ENCODE data around the gene ZNF593OS. TPM values are rescaled to one million over a fixed set of nuclear protein-coding genes. Genes with fewer than 3 reads are reported as not detected.

The ZNF593OS gene
- not detected in 2 replicates for total RNA-seq

DNA sequence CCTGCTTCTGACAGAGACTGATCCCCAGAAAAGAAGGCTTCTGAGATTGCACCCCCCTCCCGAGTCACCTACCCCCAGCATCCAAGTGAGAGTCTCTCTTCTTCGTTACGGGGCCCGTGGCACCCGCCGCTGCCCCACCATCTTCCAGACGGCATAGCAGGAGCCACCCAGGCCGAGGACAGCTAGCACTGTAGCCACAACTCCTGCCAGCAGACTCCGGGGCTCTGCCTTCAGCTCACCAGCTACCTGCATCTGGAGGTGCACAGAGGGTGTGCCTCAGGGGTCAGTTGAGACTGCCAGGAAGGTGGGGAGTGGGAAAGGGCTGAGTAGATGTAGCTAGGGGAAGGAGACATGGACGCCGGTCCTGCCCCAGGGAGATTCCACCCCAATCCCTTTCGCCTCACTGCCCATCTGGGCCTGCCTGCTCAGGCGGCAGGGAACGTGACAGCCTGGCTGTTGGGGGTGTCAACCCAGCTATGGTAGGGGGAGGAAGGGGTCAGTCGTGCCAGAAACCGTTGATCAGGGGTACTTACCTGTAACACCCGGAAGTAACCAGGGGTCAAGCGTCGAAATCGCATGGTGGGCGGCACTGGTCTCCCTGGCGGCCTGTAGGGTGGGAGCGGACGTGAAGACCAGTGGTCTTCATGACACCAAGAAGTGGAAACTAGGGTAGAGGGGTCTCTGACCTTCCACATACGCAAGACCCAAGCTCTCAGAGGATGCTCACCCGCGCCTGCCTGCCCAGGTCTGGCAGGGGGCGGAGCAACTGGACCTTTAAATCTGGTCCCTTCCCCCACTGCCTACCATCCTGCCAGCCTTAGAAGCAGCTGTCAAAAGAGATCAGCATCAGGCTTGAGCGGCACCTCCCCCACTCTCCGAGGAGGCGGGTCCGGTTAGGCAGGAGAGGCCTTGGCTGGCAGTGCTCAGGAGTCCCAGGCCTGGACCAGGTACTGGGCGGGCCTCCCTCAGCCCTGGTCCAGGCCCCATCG is at the start of gene ZNF593OS:
Gene ZNF593OS, minus strand, starts transcription at position 749 of the 989 bp plus-strand sequence. Its CDS starts 171 bp downstream, at position 578.

DNA sequence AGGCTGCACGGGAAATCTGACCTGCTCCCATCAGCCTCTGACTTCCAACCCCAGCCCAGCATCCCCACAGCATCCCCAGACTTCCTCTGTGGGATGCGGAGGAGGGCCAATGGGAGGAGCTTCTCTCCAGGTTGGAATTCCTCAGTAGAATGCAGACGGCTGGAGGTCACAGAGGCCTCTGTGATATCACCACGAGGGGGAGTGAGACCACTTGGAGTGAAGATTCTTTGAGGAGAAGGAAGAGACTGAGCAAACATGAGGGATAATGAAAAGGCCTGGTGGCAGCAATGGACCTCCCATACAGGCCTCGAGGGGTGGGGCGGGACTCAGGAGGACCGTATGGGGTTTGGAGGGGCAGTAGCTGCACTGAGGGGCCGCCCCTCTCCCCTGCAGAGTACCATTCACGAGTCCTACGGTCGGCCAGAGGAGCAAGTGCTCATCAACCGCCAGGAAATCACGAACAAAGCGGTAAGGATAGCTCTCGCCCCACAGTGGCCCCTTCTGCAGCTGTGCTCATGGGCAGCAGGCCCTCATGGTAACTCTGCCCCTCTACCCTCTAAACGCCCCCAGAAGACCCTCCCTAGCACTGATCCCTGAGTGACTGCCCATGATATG is 18.8 kb upstream of the ZNF593OS start, which contains the start of gene CATSPER4:
Gene CATSPER4, plus strand, starts transcription at position 230 of the 615 bp plus-strand sequence. Its CDS starts 26 bp downstream, at position 256.

DNA sequence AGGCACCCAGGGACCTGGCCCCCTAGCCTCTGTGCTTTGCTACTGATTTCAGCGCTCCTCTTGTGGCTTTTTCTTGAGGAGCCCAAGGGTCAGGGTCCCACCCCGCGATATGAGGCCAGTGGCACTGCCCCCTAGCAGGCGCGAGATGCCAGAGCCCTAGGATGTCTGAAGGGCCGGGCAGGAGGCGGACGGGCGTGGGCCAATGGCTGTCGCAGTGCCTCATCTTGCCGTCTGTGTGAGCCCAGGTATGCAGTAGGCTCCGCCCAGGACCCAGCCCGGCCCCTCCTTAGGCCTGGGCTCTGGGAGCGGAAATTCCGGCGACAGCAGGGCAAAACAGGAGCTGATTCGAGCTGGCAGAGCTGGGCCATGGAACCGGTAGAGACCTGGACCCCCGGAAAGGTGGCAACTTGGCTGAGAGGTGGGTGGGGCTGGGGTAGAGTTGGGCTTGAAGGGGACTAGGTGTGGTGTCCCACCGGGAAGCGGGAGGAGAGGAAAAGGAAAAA is 5.6 kb upstream of the ZNF593OS start, which contains the start of gene CNKSR1:
Gene CNKSR1, plus strand, starts transcription at position 310 of the 503 bp plus-strand sequence. Its CDS starts 57 bp downstream, at position 367.

DNA sequence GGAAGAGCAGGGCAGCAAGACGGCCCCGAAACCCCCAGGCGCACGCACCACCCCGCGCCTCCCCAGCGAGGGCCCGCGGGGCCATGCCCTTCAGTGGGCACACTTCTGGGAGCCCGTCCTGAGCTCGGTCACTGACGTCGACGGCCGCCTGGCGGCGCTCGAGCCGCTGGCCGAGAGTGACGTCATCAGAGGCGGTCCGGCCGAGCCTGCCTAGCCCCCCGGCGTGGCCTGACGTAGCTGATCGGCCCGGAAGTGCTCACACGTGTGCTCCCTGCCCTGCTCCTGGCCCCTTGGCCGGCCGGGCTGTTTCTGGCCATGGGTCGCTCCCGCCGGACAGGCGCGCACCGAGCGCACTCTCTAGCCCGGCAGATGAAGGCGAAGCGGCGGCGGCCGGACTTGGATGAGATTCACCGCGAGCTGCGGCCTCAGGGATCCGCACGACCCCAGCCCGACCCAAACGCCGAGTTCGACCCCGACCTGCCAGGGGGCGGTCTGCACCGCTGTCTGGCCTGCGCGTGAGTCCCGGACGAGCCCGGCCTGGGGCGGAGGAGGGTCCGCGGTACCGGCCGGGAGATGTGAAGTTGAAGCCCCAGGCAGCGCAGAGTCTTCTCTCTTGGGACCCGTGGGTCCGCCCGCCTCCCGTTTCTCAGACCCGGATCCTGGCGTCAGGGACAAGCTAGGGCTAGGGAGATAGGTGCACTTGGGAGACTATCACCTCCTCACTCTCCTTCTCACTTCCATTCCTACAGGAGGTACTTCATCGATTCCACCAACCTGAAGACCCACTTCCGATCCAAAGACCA is 1.8 kb downstream of the ZNF593OS start, which contains the start of gene ZNF593:
Gene ZNF593, plus strand, starts transcription at position 240 of the 803 bp plus-strand sequence. Its CDS starts 76 bp downstream, at position 316.

DNA sequence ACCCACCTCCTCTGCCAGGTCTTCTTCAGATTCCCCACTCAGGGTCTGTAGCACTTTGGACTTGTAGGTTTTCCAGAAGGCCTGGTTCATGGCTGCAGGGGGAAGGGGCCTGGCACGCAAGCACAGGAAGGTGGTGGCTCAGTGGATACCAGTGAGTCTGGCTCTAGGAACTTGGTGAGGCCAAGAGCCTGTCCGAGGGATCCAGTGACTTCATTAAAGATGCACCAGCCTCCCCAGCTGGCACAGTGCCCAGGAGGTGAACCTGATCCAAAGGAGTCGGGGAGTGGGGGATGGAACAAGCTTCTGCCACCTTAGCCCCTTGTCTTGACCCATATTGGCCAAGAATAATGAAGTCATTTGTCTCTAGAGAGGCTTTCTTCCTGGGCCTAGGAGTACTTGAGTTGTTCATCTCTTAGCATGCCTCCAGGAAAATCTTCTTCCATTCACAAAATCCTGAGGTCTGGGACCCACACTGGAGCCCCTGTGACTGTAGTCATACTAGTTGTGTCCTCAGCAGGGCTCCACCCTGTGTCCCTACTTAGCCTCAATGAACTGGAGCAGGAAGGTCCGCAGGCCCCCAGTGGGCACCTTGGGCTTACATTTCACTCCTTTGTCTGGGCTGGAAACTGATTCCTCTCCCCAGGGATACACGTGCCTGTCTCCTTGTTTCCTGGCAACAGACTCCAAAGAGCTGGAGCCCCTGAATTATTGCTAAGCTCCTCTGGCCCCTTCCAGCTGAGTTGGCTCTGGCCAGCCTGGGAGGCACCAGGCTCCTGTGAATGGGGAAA is 3.0 kb downstream of the ZNF593OS start, which contains the start of gene C1orf232:
Gene C1orf232, minus strand, starts transcription at position 554 of the 788 bp plus-strand sequence. Its CDS starts 464 bp downstream, at position 90.

DNA sequence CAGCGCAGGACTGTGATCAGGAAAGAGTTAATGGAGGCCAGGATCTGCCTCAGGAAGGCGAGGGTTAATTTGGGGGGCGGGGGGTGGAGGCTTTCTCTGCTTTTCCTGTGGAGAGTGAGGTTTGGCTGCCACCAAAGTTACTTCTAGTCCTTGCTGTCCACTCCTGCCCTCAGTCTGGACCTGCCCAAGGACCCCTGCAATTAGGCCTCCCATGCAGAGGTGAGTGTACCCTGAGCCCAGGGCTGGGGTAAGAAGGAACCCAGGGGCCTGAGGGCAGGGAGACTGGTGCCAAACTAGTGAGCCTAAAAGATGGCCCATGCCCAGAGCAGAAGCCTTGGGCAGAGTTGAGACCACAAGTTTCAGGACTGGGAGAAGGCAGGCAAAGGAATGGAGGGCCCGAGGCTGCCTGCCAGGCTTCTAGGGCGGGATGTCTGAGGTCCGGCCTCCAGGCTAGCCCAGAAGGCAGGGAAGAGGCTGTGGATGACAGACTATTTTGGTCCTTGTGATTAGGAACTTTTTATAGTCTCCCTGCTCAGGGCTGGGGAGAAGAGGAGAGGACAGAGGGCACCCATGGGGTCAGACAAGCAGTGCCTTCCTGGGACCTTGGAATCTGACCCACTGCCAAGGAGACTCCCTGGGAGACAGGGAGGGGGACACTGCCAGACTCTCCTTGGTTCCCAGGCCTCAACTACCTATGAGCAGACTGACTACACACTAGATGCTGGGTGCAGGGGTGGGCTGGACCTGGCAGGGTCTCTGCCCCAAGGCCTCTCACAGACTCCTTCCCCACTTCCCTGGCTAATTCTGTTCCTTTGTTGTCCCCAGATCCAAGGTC is 12.5 kb downstream of the ZNF593OS start, which contains the start of gene FAM110D:
Gene FAM110D, plus strand, starts transcription at position 172 of the 835 bp plus-strand sequence. CDS start 2,213 bp downstream, outside the sequence.

Other genes starting within 250 kb of the ZNF593OS start
- 8.3 and 11.7 TPM in 2 replicates for gene PAFAH2, start 173.8 kb downstream of the ZNF593OS start, total RNA-seq
- 0.30 and 1.4 TPM in 2 replicates for gene EXTL1, start 150.1 kb downstream of the ZNF593OS start, total RNA-seq
- not detected in 2 replicates for gene SLC30A2, start 125.7 kb downstream of the ZNF593OS start, total RNA-seq
- gene TRIM63, start 104.2 kb downstream of the ZNF593OS start, total RNA-seq, result not detected in 2 replicates
- 3.6 and 4.8 TPM in 2 replicates for gene PDIK1L, start 60.0 kb downstream of the ZNF593OS start, total RNA-seq
- gene FAM110D, start 12.8 kb downstream of the ZNF593OS start, total RNA-seq, result not detected in 2 replicates
- not detected in 2 replicates for gene C1orf232, start 2.9 kb downstream of the ZNF593OS start, total RNA-seq
- gene ZNF593, start 1.9 kb downstream of the ZNF593OS start, total RNA-seq, result 9.7 and 14.8 TPM in 2 replicates
- 0.30 and 0.74 TPM in 2 replicates for gene CNKSR1, start 5.7 kb upstream of the ZNF593OS start, total RNA-seq
- gene CATSPER4, start 18.8 kb upstream of the ZNF593OS start, total RNA-seq, result not detected in 2 replicates
- gene CEP85, start 62.4 kb upstream of the ZNF593OS start, total RNA-seq, result 5.6 and 9.9 TPM in 2 replicates
- 20.5 and 55.5 TPM in 2 replicates for gene SH3BGRL3, start 108.3 kb upstream of the ZNF593OS start, total RNA-seq
- gene UBXN11, start 134.8 kb upstream of the ZNF593OS start, total RNA-seq, result 3.0 TPM in 2 replicates
- not detected in 2 replicates for gene CD52, start 146.1 kb upstream of the ZNF593OS start, total RNA-seq
- not detected in 2 replicates for gene CRYBG2, start 182.3 kb upstream of the ZNF593OS start, total RNA-seq
- not detected in 2 replicates for gene ZNF683, start 200.9 kb upstream of the ZNF593OS start, total RNA-seq
- gene LIN28A, start 239.0 kb upstream of the ZNF593OS start, total RNA-seq, result not detected in 2 replicates